KMS-11 (cell line): ENCODE measurements around the gene ASH1L.
"Not testable (repeated sequence)": the region's sequence is repeated elsewhere in the genome, so short reads cannot be mapped to it uniquely, and the experiment has no call there.

Experiments used
- H2AFZ ChIP-seq: fragments of 200-600 bp; sonication (generic); 2 replicates; pipeline ENCODE4 v1.6.1; 2016; ENCODE audit warnings: antibody characterized with exemption, mixed run types, low read depth
- H3K27ac ChIP-seq: fragments of 200-600 bp; sonication (generic); 2 replicates; pipeline ENCODE4 v1.6.1; 2016; ENCODE audit warnings: mild to moderate bottlenecking, mixed run types
- H3K27me3 ChIP-seq: fragments of 200-600 bp; sonication (generic); 2 replicates; pipeline ENCODE4 v1.6.1; 2017; ENCODE audit warnings: mild to moderate bottlenecking, low read depth, mixed run types, moderate library complexity; ENCODE audit not compliant: insufficient read depth
- H3K36me3 ChIP-seq: fragments of 200-600 bp; sonication (generic); 2 replicates; pipeline ENCODE4 v1.6.1; 2017; ENCODE audit warnings: mild to moderate bottlenecking, mixed run types; ENCODE audit not compliant: insufficient read depth
- H3K4me1 ChIP-seq: fragments of 200-600 bp; sonication (generic); 2 replicates; pipeline ENCODE4 v1.6.1; 2016; ENCODE audit warnings: mild to moderate bottlenecking, low read depth, mixed run types; ENCODE audit not compliant: poor library complexity, severe bottlenecking
- H3K4me2 ChIP-seq: fragments of 200-600 bp; sonication (generic); 2 replicates; pipeline ENCODE4 v1.7.0; 2016; ENCODE audit warnings: mild to moderate bottlenecking, mixed run types
- H3K4me3 ChIP-seq: fragments of 200-600 bp; sonication (generic); IDR thresholded peaks from 2 replicates; pipeline ENCODE4 v1.6.1; 2017; ENCODE audit warnings: low read depth, low read length, mixed read lengths; ENCODE audit not compliant: insufficient read depth
- H3K79me2 ChIP-seq: fragments of 200-600 bp; sonication (generic); 2 replicates; pipeline ENCODE4 v1.6.1; 2016; ENCODE audit warnings: low read depth, mixed run types; ENCODE audit not compliant: insufficient read depth
- H3K9ac ChIP-seq: fragments of 200-600 bp; sonication (generic); 2 replicates; pipeline ENCODE4 v1.6.1; 2016; ENCODE audit warnings: mild to moderate bottlenecking, mixed run types
- H4K20me1 ChIP-seq: fragments of 200-600 bp; sonication (generic); 2 replicates; pipeline ENCODE4 v1.6.1; 2016; ENCODE audit warnings: mild to moderate bottlenecking, mixed run types; ENCODE audit not compliant: insufficient read depth
- TF ChIP-seq, protein P1 (sequence below): fragments of 200-600 bp; sonication (generic); conservative IDR thresholded peaks from 2 replicates; pipeline ENCODE4 v1.6.1; 2017; ENCODE audit warnings: low read depth, mild to moderate bottlenecking, antibody characterized with exemption, low read length, moderate library complexity, mixed read lengths

ASH1L gene

DNA sequence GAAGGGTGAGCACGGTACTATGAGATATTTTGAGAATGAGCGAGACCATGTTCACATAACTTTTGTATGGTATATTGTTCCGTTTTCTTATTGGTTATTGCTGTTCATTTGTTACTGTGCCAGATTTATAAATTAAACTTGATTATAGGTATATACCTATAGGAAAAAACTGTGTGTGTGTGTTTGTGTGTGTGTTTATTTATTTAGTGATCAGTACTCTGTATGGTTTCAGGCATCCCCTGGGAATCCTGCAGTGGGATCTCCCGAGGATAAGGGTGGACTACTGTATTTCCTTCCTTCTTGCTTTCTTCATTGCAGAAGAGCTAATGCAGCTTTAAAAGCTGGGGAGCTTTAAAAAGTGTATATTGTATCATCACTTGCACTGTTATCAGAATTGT lies 8.0 kb upstream of the ASH1L start:
- Histone ChIP-seq H3K27ac (no peak overlapping the region), H3K36me3 (peaks cover 15% of the 10 kb centered on the region; the same call in 1 of the 2 replicates), H3K4me2 (no peak overlapping the region), H4K20me1 (peaks cover 12% of the 10 kb centered on the region; the same call in 1 of the 2 replicates), H3K4me3 (no peak overlapping the region), H3K27me3 (no peaks in the 10 kb centered on the region), H3K79me2 (peaks cover 52% of the 10 kb centered on the region), H3K9ac (no peak overlapping the region), H3K4me1 (peaks cover 10% of the 10 kb centered on the region), H2AFZ (no peak overlapping the region)
- TF ChIP-seq, protein P1, sequence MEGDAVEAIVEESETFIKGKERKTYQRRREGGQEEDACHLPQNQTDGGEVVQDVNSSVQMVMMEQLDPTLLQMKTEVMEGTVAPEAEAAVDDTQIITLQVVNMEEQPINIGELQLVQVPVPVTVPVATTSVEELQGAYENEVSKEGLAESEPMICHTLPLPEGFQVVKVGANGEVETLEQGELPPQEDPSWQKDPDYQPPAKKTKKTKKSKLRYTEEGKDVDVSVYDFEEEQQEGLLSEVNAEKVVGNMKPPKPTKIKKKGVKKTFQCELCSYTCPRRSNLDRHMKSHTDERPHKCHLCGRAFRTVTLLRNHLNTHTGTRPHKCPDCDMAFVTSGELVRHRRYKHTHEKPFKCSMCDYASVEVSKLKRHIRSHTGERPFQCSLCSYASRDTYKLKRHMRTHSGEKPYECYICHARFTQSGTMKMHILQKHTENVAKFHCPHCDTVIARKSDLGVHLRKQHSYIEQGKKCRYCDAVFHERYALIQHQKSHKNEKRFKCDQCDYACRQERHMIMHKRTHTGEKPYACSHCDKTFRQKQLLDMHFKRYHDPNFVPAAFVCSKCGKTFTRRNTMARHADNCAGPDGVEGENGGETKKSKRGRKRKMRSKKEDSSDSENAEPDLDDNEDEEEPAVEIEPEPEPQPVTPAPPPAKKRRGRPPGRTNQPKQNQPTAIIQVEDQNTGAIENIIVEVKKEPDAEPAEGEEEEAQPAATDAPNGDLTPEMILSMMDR: no peak

DNA sequence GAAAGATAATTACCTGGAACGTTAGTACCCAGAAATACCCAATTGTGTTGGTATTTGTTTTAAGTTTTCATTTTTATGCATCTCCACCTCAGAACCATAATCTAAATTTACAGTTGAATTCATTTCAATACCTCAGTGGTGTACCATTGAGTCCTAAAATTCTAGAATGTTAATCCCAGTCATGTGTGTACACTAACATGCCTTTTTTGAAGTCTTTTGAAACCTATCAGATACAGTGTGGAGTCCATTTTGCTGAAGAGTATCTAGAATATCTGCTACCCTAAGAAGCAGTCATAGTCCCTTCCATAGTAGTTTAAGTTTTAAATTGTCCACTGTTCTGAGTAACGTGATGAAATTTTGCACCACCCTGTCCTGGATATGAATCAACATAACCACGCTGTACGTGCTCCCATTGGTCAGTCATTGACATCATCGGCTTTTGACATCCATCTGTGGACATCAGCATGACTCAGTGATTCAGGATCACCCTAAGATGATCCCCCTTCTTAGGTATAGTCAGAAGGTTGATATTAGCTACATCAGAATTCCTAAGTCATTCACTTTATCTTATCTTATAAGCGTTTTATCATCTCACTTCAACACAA lies 7.5 kb upstream of the ASH1L start:
- no peak overlapping the region for H3K9ac ChIP-seq
- H3K36me3 ChIP-seq: peaks cover 18% of the 10 kb centered on the region; the same call in 1 of the 2 replicates
- no peak overlapping the region for H3K4me3 ChIP-seq
- H3K27ac ChIP-seq: no peak overlapping the region
- peaks cover 15% of the 10 kb centered on the region; the same call in 1 of the 2 replicates for H4K20me1 ChIP-seq
- no peak overlapping the region for H3K4me2 ChIP-seq
- H3K79me2 ChIP-seq: peaks cover 57% of the 10 kb centered on the region
- TF ChIP-seq, protein P1: no peak
- no peaks in the 10 kb centered on the region for H3K27me3 ChIP-seq
- no peak overlapping the region for H2AFZ ChIP-seq
- H3K4me1 ChIP-seq: peaks cover 10% of the 10 kb centered on the region

DNA sequence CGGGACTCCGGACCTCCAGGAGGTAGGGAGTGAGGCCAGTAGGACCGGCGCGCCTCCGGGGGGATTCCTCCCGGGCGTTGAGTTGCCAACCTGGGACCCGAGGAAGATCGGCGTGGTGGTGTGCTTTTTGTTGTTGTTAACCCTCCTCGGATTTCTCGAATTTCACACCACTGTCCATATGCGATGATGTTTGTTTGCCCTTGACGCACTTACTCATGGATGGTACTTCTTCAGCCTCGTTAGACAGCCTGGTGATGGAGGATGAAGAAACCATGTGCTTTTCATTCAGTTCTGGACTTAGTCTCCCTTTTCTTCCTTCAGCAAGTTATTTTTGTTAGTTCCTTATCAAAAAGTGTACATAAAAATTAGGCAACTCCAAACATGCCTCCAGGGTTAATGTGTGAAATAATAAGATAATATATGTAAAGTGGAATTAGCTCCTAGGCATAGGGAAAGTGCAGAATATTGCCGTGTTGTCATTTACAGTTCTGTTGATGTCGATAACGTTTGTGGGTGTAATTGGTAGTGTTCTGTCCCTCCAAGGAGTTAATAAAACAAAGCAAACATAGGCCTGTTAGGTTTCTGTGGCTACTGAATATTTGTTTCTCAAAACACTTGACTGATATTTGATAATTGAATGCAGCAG lies 897 bp upstream of the ASH1L start:
- H3K79me2 ChIP-seq: peaks cover 92% of the 10 kb centered on the region
- H3K27me3 ChIP-seq, H3K4me3 ChIP-seq: not testable (repeated sequence)
- peaks cover 31% of the 10 kb centered on the region for H4K20me1 ChIP-seq
- H3K4me1 ChIP-seq: peaks cover 37% of the 10 kb centered on the region
- peak overlapping the region; percentile 95 for H3K9ac ChIP-seq
- H2AFZ ChIP-seq: peak overlapping the region; percentile 75
- peaks cover 11% of the 10 kb centered on the region; the same call in 1 of the 2 replicates for H3K36me3 ChIP-seq
- H3K4me2 ChIP-seq: peak overlapping the region; percentile 93
- peak overlapping the region; percentile 91 for H3K27ac ChIP-seq

DNA sequence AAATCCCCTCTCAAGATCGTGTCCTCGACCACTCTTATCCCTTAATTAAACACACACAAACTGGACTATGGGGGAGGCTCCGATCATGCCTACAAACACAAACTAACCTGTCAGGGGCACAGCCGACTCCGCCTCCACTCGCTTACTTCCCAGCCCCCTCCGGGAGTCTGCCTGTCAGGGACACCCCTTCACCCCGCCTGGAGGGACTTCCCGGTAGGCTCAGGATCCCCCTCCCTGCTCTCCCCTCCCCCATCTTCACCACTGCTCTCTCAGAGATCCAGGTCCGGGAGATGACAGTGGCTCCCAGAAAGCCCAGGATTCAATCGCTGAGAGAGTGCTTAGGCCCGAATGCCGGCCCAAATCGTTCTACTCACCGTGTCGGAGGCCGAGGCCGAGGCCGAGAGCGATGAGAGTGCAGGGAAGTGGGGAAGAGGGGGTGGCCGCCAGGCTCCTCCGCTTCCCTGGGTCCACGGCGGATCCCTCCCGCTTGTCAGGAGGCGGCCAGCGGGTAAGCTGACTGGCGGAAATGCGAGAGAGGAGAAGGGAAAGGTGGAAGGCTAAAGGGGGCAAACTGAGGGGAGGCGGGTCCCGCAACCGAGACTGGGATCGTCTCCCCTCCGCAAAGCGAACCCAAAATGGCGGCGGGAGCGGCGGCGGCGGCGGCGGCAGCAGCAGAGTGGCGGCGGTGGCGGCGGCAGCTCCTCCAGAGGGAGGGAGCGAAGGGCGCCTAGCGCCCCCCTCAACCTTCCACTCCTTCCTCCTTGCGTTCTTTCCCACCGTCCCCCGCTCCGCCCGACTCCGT lies 623 bp downstream of the ASH1L start:
- H3K79me2 ChIP-seq: peaks cover 95% of the 10 kb centered on the region
- peak overlapping the region; percentile 34 for H3K4me3 ChIP-seq
- H4K20me1 ChIP-seq: peaks cover 46% of the 10 kb centered on the region
- peak overlapping the region; percentile 49 for H3K4me2 ChIP-seq
- peaks cover 52% of the 10 kb centered on the region for H3K4me1 ChIP-seq
- H3K27ac ChIP-seq: peak overlapping the region; percentile 91
- H3K9ac ChIP-seq: peak overlapping the region; percentile 95
- not testable (repeated sequence) for H3K27me3 ChIP-seq
- H2AFZ ChIP-seq: peak overlapping the region; percentile 61
- peaks cover 11% of the 10 kb centered on the region; the same call in 1 of the 2 replicates for H3K36me3 ChIP-seq

DNA sequence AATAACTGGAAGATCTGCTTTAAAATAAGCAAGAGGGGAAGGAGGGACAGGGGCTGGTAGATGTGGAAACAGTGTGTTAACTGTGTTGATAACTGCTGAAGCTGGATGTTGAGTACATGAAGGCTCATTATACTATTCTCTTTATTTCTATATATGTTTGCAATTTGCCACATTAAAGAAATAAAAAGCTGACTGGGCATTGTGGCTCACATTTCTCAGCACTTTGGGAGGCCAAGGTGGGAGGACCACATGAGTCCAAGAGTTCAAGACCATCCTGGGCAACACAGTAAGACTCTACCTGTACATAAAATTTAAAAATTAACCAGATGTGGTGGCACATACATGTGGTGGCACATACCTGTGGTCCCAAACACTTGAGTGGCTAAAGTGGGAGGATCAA lies 6.7 kb downstream of the ASH1L start:
- H3K36me3 ChIP-seq: peaks cover 19% of the 10 kb centered on the region; the same call in 1 of the 2 replicates
- no peak overlapping the region for H3K9ac ChIP-seq
- H3K4me2 ChIP-seq: no peak overlapping the region
- peaks cover 99% of the 10 kb centered on the region for H3K79me2 ChIP-seq
- H3K4me3 ChIP-seq: no peak overlapping the region
- no peaks in the 10 kb centered on the region for H3K27me3 ChIP-seq
- H2AFZ ChIP-seq: no peak overlapping the region
- H3K27ac ChIP-seq: no peak overlapping the region
- peaks cover 72% of the 10 kb centered on the region for H4K20me1 ChIP-seq
- TF ChIP-seq, protein P1: no peak
- peaks cover 51% of the 10 kb centered on the region for H3K4me1 ChIP-seq
